Dedifferentiated amniotic fluid mesenchymal stem cell (primary cell): ENCODE results near the gene IQCB1.
"Not testable (repeated sequence)": the region's sequence is repeated elsewhere in the genome, so short reads cannot be mapped to it uniquely, and the experiment has no call there.

Source experiments
- DNase-seq: peaks from one replicate; pipeline ENCODE4 v3.0.0-alpha.2; 2016; ENCODE audit errors: extremely low spot score

IQCB1 gene

DNA sequence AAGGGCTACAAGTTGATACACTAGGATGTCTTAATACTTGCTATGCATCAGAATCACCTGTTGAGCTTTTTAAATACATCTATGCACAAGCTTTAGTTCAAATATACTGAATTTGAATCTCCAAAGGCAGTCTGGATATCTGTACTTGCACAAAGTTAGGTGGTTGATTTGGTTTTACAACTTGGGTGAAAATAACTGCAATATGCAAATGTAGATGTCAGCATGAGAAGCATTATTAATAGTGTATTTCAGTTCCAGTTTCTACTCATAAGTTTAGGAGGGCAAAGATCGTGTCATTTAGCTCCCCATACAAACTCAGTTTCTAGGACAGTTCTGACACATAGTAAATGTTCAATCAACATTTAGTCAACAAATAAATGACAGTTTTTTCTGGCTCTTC is 25.6 kb downstream of the IQCB1 start:
- DNase-seq = no peak

DNA sequence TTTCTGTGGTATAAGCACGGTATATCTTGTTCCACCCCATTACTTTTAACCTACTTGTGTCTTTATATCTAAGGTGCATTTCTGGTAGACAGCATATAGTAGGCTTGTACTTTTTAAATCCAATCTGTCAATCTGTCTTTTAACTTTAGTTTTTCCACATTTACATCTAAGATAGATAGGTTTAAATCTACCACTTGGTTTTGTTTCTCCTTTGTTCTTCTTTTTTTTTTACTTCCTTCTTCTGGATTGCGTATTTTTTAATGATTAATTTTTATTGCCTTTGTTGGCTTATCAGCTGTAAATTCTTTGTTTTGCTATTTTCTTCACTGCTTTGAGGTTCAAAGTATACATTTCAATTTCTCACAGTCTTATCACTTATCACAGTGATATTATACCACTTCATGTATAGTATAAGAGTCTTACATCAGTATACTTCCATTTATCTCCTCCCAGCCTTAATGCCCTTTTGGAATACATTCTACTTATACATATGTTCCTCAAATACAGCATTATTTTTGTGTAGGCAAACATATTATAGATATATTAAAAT is 31.0 kb downstream of the IQCB1 start:
- no peak for DNase-seq

GRCh38 chr3:121800906-121801305 is 34.0 kb downstream of the IQCB1 start:
- DNase-seq = no peak

GRCh38 chr3:121796970-121797369 is 37.9 kb downstream of the IQCB1 start:
- DNase-seq = no peak

DNA sequence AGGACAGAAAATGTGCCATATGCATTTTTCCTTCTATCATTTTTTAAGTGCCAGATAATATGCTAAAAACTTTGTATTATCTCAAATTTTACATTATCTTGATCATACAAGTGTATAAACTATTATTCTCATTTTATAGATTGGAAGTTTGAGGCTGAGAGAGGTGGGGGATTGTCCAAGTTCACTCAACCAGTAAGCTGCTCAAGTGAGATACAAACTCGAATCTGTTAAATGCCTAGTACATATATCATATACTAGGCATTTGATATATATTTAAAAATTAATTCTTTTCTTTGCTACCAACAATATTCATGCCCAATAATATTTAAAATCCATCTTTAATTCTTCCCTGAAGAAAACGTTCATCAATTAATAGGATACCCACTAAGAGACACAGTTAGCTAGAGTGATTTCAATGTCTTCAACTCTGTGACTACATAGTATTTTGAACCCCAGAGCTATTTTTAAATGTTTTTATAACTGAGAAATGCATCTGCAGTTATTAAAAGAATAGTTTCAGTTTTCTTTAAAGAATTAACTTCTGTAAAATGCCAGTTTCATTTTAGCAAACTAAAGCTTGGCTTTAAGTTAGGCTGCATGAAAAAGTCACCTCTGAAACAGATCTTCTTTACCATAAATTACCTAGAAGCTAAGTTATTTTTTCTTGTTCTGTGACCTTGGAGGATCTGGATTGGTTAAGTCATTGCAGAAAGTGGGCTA is 40.4 kb downstream of the IQCB1 start:
- DNase-seq = no peak

DNA sequence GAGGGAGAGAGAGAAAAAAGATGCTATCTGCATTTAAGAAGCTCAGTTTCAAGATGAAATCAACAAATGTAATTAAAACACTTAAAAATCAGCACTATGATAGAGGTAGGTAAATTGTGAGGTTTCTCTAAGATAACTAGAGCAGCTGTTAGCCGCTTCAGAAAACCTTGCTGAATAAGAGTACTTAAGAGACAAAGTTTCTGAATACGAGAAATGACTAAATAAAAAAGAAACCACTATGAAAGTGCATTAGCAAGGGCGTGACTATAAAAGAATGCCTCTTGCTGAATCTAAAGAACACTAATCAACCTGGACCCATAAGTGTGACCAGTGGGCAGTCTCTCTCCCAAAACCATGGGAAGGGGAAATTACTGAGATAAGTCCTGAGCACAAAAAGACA is 41.8 kb downstream of the IQCB1 start:
- DNase-seq = no peak

GRCh38 chr3:121786485-121786884 is 48.4 kb downstream of the IQCB1 start:
- DNase-seq = no peak

- not testable (repeated sequence) for DNase-seq
Observed at GRCh38 chr3:121782784-121783183, 52.1 kb downstream of the IQCB1 start.

DNA sequence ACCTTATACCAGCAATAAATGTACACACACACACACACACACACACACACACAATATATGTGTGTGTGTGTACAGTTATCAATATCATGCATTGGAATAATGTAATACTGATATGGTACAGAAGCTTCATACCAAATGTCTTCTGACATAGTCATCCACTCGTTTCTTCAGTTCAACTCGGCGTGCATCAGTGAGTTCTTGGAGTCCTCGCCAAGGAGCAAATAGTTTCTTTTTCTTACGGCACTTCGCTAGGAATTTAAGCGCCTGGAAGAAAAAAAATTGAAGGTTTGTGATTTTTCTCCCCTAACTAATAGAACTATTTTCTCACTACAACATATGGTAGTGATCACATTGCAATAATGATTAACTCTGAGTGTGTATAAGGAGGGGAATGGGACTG is 53.2 kb downstream of the IQCB1 start:
- no peak for DNase-seq

DNA sequence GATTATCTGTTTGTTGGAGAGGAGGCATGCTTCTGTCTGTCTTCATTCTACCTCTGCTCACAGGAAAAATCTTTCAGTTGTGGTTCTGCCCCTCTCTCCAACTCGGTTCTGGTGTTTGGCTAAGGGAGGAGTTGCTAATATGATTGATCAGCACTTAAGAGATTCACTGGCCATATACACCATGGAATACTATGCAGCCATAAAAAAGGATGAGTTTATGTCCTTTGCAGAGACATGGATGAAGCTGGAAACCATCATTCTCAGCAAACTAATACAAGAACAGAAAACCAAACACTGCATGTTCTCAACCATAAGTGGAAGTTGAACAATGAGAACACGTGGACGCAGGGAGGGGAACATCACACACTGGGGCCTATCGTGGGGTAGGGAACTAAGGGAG is 59.8 kb downstream of the IQCB1 start:
- not testable (repeated sequence) for DNase-seq

- DNase-seq = no peak
Observed at GRCh38 chr3:121769246-121769645, 65.6 kb downstream of the IQCB1 start.

GRCh38 chr3:121768452-121768851 is 66.4 kb downstream of the IQCB1 start:
- no peak for DNase-seq

DNA sequence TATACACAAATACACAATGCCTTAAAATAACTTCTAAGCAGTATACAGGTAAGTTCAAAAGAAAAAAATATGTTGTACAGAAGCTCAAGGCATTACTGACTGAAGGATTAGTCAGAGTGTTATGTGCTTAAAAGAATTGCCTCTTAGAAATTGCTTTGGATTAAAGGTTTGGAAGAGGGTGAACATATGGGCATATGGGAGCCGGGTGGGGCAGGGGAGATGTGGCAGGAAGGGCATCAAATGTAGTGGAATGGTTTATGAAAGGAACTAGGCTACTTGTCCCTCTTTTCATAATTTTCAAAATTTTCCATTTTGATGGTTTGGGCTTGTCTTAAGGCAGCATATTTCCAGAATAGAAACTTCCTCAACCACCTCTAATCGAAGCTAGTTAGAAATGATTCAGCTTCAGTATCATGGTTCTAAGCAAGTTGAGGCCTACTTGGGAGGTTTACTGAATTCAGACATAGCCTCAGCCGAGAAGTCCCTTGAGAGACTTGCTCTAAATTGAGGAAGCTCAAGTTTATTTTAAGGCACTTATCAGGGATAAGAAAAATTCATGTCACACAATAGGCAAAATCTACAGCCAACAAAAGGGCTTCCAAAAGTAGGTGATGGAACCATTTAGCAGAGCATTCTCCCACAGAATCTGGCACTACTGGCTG is 75.2 kb downstream of the IQCB1 start:
- DNase-seq = no peak

GRCh38 chr3:121758727-121759450 is 76.0 kb downstream of the IQCB1 start:
- no peak for DNase-seq

GRCh38 chr3:121757812-121758545 is 76.9 kb downstream of the IQCB1 start:
- no peak for DNase-seq

DNA sequence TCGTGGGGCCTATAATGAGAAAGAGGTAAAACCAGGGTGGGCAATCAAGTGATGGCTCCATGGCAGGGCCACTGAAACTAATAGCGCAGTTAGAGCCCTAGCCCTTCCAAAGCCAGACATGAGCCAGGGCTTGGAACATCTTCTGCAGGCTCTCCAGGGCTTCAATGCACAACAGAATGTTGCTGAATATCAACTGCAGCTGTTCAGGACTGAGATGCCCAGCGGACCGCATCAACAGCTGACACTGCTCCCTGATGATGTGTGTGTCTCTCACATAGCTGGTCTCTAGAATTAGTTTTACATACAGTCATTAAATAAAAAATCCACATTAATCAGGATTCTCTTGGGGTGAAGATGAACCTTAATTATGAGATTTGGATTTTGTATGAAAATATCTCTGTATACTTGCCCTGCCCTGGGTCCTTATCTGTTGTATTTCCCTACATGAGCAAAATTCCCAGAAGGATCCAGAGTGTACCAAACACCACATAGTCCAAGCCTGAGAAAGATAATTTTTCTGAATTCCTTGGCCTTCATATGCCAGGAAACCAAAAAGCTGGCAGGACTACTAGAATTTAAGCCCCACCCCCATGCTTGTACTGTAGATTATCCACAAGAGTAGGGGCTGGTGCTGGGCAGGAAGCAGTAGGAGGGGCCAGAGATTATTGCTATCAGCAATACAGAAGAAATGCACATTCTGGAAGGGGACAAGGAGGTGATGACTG is 77.6 kb downstream of the IQCB1 start:
- no peak for DNase-seq

- DNase-seq = no peak
Observed at GRCh38 chr3:121752772-121753171, 82.1 kb downstream of the IQCB1 start.

- no peak for DNase-seq
Observed at GRCh38 chr3:121752261-121752660, 82.6 kb downstream of the IQCB1 start.

DNA sequence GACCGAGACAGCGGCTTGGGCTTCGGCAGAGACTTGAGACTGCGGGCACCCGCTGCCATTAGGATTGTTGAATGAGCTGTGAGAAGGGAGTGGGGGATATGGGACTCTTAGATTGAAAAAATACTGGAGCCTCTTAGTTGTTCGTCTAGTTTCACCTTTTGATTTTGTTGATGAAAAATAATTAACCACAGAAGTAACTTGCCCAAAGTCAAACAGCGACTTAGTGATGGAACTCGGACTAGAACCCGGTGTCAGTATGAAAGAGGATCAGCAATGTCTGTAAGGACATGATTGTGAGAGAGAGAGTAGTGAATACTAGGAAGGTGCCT is 84.8 kb downstream of the IQCB1 start:
- no peak for DNase-seq

GRCh38 chr3:121749276-121750086 is 85.4 kb downstream of the IQCB1 start, which contains the start of gene GOLGB1:
Gene GOLGB1, minus strand, starts transcription at chr3:121749741. Its CDS starts 18,770 bp downstream, at chr3:121730971.
- DNase-seq = peak; percentile 100
